ENCODE measurements around the gene JSRP1.

DNA sequence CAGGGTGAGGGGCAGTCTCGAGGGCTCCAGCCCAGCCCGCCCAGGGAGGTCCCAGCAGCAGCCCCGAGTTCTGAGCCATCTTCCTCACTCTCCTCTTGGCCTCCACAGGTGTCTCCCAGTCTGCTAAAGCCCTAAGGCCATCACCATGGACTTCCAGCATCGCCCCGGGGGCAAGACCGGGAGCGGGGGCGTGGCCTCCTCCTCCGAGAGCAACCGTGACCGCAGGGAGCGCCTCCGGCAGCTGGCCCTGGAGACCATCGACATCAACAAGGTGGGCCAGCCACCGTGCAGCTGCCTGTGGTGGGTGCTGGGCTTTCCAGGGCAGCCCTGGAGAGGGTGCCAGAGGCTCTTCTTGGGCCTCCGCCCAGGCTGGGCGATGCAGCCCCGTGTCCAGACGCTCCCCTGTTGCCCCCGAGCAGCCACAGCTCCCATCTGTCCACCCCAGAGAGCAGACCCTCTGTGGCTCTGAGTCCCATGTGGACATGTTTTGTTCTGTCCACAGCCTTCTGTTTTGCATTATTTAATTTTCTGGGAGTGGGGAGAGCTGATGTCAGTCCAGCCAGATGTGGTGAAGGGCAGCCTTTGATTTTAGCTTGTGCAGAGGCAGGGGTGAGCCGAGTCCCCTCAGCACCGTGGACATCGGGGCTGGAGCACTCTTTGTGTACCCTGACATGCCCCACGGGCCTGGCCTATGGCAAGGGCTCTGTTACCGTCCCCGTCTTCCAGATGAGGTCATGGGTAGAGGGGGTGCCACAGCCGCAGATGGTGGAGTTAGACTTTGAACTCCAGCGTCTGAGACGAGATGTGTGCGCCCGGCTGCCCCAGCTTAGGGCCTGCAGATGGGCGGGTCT is 12.7 kb downstream of the JSRP1 start:
- TF ChIP-seq, protein P1, sequence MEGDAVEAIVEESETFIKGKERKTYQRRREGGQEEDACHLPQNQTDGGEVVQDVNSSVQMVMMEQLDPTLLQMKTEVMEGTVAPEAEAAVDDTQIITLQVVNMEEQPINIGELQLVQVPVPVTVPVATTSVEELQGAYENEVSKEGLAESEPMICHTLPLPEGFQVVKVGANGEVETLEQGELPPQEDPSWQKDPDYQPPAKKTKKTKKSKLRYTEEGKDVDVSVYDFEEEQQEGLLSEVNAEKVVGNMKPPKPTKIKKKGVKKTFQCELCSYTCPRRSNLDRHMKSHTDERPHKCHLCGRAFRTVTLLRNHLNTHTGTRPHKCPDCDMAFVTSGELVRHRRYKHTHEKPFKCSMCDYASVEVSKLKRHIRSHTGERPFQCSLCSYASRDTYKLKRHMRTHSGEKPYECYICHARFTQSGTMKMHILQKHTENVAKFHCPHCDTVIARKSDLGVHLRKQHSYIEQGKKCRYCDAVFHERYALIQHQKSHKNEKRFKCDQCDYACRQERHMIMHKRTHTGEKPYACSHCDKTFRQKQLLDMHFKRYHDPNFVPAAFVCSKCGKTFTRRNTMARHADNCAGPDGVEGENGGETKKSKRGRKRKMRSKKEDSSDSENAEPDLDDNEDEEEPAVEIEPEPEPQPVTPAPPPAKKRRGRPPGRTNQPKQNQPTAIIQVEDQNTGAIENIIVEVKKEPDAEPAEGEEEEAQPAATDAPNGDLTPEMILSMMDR (conservative IDR thresholded peaks at IDR 0.05 in 1 of 2, IDR thresholded peaks at IDR 0.05 in 1 of 2; ENCODE audit: low read depth in 1 of 2, low read length in 2 of 2) = no peak
- TF ChIP-seq EZH2 (IDR thresholded peaks at IDR 0.05; ENCODE audit: low read length, missing control alignments) = no peak

Measured in fibroblast of lung (primary cell).